ENCODE data around the gene KYAT1. TPM values are rescaled to one million over a fixed set of nuclear protein-coding genes. Genes with fewer than 3 reads are reported as not detected.
A peak's percentile ranks its signal among the peaks of the same experiment; 100 is the strongest.

KYAT1 gene
- polyA plus RNA-seq (ENCODE audit: insufficient read depth in 1 of 5, insufficient read length in 5 of 5, low replicate concordance in 1 of 5): 10 to 100 TPM in 1 of 5 donors, 1 to 10 TPM in 4; 6.6 to 10.1 (median 7.9) TPM
- long read RNA-seq, donor 1, partial matches to known transcripts: 134 of 146 reads
- long read RNA-seq, donor 1, other reads (novel, unspliced or antisense): 10 of 146 reads
- long read RNA-seq, donor 2, partial matches to known transcripts: 0 of 3 reads
- long read RNA-seq, donor 2, other reads (novel, unspliced or antisense): 0 of 3 reads
- long read RNA-seq, donor 3, partial matches to known transcripts: 57 of 63 reads
- long read RNA-seq, donor 3, other reads (novel, unspliced or antisense): 6 of 63 reads
- long read RNA-seq, donor 4: 0 reads
- long read RNA-seq, donor 5: 0 reads
- long read RNA-seq, donor 6, partial matches to known transcripts: 0 of 1 reads
- long read RNA-seq, donor 6, other reads (novel, unspliced or antisense): 0 of 1 reads
- long read RNA-seq, donor 7, partial matches to known transcripts: 95 of 108 reads
- long read RNA-seq, donor 7, other reads (novel, unspliced or antisense): 13 of 108 reads
- long read RNA-seq, donor 8: 0 reads

DNA sequence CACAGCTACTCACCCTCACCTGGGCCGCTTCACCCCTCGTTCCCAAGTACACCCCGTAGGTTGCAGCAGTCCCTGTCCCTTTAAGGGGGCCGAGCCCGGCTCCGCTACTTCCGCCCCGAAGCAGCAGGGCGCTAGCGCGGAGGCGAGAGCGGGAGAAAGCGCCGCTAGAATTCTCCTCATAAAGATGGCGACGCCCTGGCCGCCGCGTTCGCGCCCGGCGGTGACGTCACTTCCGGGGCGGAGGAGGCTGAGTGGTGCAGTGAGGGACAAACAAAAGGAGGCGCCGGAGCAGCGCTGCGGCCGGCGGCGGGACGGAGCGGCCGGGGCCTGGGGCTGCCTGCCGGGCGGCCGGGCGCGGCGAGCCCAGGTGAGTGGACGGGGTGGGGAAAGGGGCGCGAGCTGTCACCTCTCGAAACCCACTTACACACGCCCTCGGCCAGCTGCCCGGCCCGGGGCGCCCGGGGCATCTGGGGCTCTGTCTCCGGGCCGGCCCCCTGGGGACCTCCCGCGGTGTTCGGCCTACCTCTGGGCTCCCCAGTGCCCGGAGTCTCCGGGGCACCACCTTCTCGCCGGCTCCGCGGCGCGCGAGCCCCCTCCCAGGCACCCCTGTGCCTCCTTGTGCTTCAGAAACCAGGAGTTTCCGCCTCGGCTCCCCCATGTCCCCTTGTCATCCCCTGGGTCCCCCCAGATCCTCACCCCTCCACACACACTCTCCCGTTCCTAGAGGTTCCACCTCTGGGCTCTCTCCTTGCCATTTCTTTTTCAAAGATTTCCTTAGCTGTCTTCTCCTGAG, at the start of gene KYAT1, which contains the start of gene LRRC8A:
Gene KYAT1 (minus strand): TSS at position 67 of the 793 bp plus-strand sequence. CDS start 36,545 bp downstream, outside the sequence.
Gene LRRC8A (plus strand): TSS at position 250 of the 793 bp plus-strand sequence. CDS start 25,032 bp downstream, outside the sequence.
- DNase-seq: peak; percentile 96 to 97

GRCh38 chr9:128929560-128929959, 47.8 kb upstream of the KYAT1 start:
- DNase-seq: no peak

DNA sequence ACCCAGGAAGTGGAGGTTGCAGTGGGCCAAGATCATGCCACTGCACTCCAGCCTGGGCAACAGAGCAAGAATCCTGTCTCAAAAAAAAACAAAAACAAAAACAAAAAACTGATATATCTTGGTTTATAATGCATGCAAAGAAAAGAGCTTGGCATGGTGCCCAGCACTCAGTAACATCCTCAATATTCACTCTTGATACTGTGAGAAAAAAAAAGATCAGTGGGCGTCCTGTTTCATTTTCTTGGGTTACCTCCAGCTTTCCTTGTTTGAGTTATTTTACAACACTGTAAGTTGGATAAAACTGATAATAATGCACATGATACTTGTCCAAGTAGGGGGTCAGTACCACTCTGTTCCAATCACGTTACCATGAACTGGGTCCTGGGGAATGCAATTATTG, 46.9 kb upstream of the KYAT1 start:
- DNase-seq: no peak

- DNase-seq: no peak
Measured at GRCh38 chr9:128927731-128928411, 46.1 kb upstream of the KYAT1 start.

DNA sequence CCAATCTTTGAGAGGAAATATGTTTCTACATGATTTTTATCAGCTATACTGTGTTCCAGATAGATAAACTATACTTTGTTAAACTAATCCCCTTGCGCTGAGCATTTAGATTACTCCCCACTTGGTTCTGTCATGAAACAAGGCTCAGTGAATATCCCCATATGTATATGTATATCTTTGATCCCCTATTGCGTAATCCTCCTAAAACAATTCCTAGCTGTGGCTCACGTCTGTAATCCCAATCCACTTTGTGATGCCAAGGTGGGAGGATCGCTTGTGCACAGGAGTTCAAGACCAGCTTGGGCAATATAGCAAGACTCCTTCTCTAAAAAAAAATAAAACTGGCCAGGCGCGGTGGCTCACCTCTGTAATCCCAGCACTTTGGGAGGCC, 41.7 kb upstream of the KYAT1 start:
- no peak for DNase-seq

DNA sequence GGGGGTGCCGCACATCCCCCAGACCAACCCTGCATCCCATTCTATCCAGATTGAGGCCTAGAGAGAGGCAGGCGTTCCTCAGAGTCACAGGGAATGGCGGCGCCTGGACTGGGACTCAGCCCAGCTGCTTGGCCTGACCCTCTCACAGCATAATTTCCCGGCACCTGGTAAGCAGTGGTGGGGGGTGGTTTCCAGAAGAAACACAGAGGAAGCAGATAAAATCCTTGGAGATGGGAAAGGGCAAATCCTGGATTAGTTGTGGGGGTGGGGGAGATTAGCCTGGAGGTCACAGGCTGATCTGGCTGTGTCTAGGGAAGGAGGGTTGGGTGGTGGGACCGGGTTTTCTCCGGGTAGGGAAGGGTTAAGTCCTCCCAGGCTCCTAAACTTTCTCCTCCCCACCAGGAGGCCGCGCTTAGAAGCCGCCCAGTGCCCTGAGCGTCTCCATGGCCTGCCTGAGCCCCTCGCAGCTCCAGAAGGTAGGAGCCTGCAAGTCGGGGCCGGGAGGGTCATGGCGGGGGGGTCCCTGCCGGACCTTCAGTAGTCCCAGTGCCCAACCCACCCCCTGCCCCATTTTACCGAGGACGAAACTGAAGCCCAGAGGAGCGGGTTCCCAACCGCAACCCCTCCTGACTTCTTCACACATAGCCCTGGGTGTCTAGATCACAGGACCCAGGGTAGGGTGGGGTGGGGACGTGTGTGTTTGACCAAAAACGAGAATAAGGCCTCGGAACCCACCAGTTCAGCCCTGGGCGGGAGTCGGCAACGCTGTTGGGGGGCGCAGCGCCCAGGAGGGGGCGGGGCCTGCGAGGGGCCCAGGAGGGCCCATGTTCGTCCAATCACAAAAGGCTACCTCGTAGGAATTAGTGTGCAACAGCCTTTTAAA, 40.4 kb upstream of the KYAT1 start:
- peak; percentile 69 to 71 for DNase-seq

- DNase-seq: no peak
Measured at GRCh38 chr9:128920381-128921058, 38.8 kb upstream of the KYAT1 start, which contains the start of gene PHYHD1. Gene PHYHD1 (plus strand): TSS chr9:128920982. CDS start chr9:128922324, 1,342 bp downstream.

GRCh38 chr9:128919402-128920089, 37.8 kb upstream of the KYAT1 start:
- no peak for DNase-seq

DNA sequence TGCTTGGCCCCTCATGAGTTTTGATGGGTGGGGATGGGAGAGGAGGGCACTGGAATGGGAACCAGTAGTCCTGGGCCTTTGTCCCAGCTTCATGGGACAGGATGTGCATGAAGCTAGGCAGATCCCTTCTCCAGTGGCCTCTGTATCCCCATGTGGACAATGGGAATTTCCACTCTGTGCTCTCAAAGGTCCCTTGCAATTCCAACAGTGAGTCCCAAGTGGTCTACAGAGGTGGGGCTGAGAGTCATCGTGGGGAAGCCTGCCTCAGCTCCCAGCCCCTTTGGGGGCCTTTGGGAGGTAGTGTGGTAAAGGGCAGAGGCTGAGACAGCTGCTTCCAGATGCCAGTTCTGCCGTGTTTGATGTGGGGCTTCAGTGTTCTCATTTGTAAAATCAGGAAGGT, 37.2 kb upstream of the KYAT1 start:
- DNase-seq: no peak

DNA sequence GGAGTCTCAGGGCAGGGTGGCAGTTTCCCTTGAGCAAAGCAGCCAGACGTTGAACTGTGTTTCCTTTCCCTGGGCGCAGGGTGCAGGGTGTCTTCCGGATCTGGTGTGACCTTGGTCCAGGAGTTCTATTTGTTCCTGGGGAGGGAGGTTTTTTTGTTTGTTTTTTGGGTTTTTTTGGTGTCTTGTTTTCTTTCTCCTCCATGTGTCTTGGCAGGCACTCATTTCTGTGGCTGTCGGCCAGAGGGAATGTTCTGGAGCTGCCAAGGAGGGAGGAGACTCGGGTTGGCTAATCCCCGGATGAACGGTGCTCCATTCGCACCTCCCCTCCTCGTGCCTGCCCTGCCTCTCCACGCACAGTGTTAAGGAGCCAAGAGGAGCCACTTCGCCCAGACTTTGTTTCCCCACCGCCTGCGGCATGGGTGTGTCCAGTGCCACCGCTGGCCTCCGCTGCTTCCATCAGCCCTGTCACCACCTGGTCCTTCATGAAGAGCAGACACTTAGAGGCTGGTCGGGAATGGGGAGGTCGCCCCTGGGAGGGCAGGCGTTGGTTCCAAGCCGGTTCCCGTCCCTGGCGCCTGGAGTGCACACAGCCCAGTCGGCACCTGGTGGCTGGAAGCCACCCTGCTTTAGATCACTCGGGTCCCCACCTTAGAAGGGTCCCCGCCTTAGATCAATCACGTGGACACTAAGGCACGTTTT, 35.5 kb upstream of the KYAT1 start:
- peak; percentile 76 to 80 for DNase-seq

- no peak for DNase-seq
Measured at GRCh38 chr9:128916745-128917144, 35.0 kb upstream of the KYAT1 start.

GRCh38 chr9:128916204-128916603, 34.5 kb upstream of the KYAT1 start:
- DNase-seq: no peak

GRCh38 chr9:128913995-128914772, 32.4 kb upstream of the KYAT1 start:
- no peak for DNase-seq

- DNase-seq: no peak
Measured at GRCh38 chr9:128913048-128913900, 31.5 kb upstream of the KYAT1 start.

GRCh38 chr9:128912270-128912853, 30.6 kb upstream of the KYAT1 start:
- DNase-seq: no peak

DNA sequence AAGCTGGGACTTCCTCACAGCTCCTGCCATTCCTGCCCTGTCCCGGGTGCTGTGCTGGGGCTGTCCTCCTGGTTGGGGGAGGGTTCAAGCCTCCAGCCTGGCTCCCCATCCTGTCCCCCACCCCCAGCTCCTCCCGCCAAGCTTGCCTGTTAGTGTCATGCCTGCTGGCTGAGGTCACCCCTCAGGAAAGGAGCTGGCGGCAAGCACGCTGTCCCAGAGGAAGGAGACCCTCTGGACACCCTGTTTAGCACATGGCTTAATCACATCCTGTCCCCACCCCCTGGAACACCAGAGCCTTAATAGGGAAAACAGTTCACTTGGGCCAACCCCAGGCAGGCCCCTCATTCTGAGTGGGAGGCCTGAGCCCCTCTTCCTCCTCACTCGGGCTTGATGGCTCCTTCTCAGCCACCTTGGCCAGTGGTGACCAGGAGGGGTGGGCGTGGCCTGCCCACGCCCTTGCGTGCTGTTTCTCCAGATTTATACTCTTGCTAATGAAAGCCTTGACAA, 29.8 kb upstream of the KYAT1 start:
- no peak for DNase-seq
